Right ventricle myocardium inferior (tissue), 1 donor: ENCODE data around the gene LIMA1. TPM values are rescaled to one million over a fixed set of nuclear protein-coding genes. Genes with fewer than 3 reads are reported as not detected.
"Not testable (repeated sequence)": the region's sequence is repeated elsewhere in the genome, so short reads cannot be mapped to it uniquely, and the experiment has no call there.

Source experiments
- ATAC-seq: fragments of 200-7000 bp; cut with Tn5 transposase; one replicate; pipeline ENCODE4 v1.9.1; 2020; ENCODE audit warnings: mild to moderate bottlenecking, moderate library complexity
- DNase-seq: peaks from one replicate; pipeline ENCODE4 v3.0.0; 2021; ENCODE audit errors: missing footprints
- intact Hi-C: fragments of 100-400 bp; cut with DNase I; formaldehyde crosslinking; loops from one replicate; pipeline ENCODE4 v1.11.0; 2022
- total RNA-seq: library from RNA; stranded (reverse); fragmentation: NEBNext Ultra II Directional; extraction: Animal tissue kit (Norgen Biotek cat#: 25700); gene quantifications from one replicate; pipeline ENCODE4 v1.2.1, GENCODE V29; 2021
- donor health status: DM: no; HTN: yes; CAD: no; lungs with severe emphysema.

Gene LIMA1
- total RNA-seq, 1 donor from 2014 or later, result 16.7 TPM

- DNase-seq, result no peak
- ATAC-seq, result no peak
- intact Hi-C loops, result no loop called here
Observed at GRCh38 chr12:50231346-50231745, 52.0 kb downstream of the LIMA1 start.

GRCh38 chr12:50230217-50230616 lies 53.1 kb downstream of the LIMA1 start:
- ATAC-seq (no peak), DNase-seq (no peak)
- intact Hi-C loops, result no loop called here

- intact Hi-C loops, result loop anchor here (5.0 kb wide), 2 partner anchors 33 to 58 kb away; partner anchors contain the start of gene LIMA1
- DNase-seq, result no peak
- no peak for ATAC-seq
Observed at GRCh38 chr12:50224026-50224692, 59.2 kb downstream of the LIMA1 start.

GRCh38 chr12:50222275-50222783 lies 61.0 kb downstream of the LIMA1 start:
- ATAC-seq (peak; percentile 92), DNase-seq (no peak)
- intact Hi-C loops, result loop anchor here (5.0 kb wide), 2 partner anchors 35 to 60 kb away; partner anchors contain the start of gene LIMA1

GRCh38 chr12:50221228-50222008 lies 61.9 kb downstream of the LIMA1 start:
- intact Hi-C loops, result loop anchor here (2.0 to 5.0 kb wide), 3 partner anchors 21 to 61 kb away; partner anchors contain the start of gene LIMA1
- ATAC-seq (peak; percentile 63), DNase-seq (no peak)

GRCh38 chr12:50220363-50220995 lies 62.8 kb downstream of the LIMA1 start:
- ATAC-seq, result peak; percentile 52
- DNase-seq, result no peak
- intact Hi-C loops, result loop anchor here (2.0 to 5.0 kb wide), 3 partner anchors 22 to 62 kb away; partner anchors contain the start of gene LIMA1

- no peak for ATAC-seq
- DNase-seq, result no peak
- intact Hi-C loops, result loop anchor here (10.0 kb wide), 1 partner anchor 95 kb away; no protein-coding TSS in a partner anchor
Observed at GRCh38 chr12:50219544-50219943, 63.8 kb downstream of the LIMA1 start.

- DNase-seq, ATAC-seq: not testable (repeated sequence)
- intact Hi-C loops, result loop anchor here (10.0 kb wide), 1 partner anchor 96 kb away; no protein-coding TSS in a partner anchor
Observed at GRCh38 chr12:50219001-50219400, 64.3 kb downstream of the LIMA1 start.

GRCh38 chr12:50218386-50218785 lies 64.9 kb downstream of the LIMA1 start:
- intact Hi-C loops, result loop anchor here (10.0 kb wide), 1 partner anchor 96 kb away; no protein-coding TSS in a partner anchor

GRCh38 chr12:50217202-50217601 lies 66.1 kb downstream of the LIMA1 start:
- intact Hi-C loops, result loop anchor here (10.0 kb wide), 1 partner anchor 98 kb away; no protein-coding TSS in a partner anchor
- DNase-seq (no peak), ATAC-seq (no peak)

More at GRCh38 chr12:50218386-50218785, 64.9 kb downstream of the LIMA1 start:
- no peak for ATAC-seq
- DNase-seq, result no peak

GRCh38 chr12:50215033-50215432 lies 68.3 kb downstream of the LIMA1 start:
- no peak for ATAC-seq
- no peak for DNase-seq
- intact Hi-C loops, result loop anchor here (10.0 kb wide), 1 partner anchor 100 kb away; no protein-coding TSS in a partner anchor

- intact Hi-C loops, result loop anchor here (10.0 kb wide), 1 partner anchor 101 kb away; no protein-coding TSS in a partner anchor
- ATAC-seq, result no peak
- no peak for DNase-seq
Observed at GRCh38 chr12:50214018-50214417, 69.3 kb downstream of the LIMA1 start.

- no peak for ATAC-seq
- intact Hi-C loops, result loop anchor here (10.0 kb wide), 1 partner anchor 101 kb away; no protein-coding TSS in a partner anchor
- no peak for DNase-seq
Observed at GRCh38 chr12:50213439-50213838, 69.9 kb downstream of the LIMA1 start.

GRCh38 chr12:50212071-50212467 lies 71.3 kb downstream of the LIMA1 start:
- no peak for DNase-seq
- no peak for ATAC-seq
- intact Hi-C loops, result loop anchor here (10.0 kb wide), 1 partner anchor 103 kb away; no protein-coding TSS in a partner anchor

- DNase-seq, result no peak
- intact Hi-C loops, result loop anchor here (10.0 kb wide), 1 partner anchor 103 kb away; no protein-coding TSS in a partner anchor
- ATAC-seq, result peak; percentile 20
Observed at GRCh38 chr12:50211392-50212070, 71.8 kb downstream of the LIMA1 start.

GRCh38 chr12:50207424-50207823 lies 75.9 kb downstream of the LIMA1 start:
- ATAC-seq, result no peak
- DNase-seq, result no peak
- intact Hi-C loops, result no loop called here

- no peak for DNase-seq
- no peak for ATAC-seq
- intact Hi-C loops, result no loop called here
Observed at GRCh38 chr12:50205648-50206047, 77.7 kb downstream of the LIMA1 start.

- intact Hi-C loops, result no loop called here
- ATAC-seq (no peak), DNase-seq (no peak)
Observed at GRCh38 chr12:50203691-50204090, 79.6 kb downstream of the LIMA1 start.
